Spleen (tissue), 7 donors: ENCODE data around the gene PPDPF.

Experiments
- CTCF ChIP-seq, 11 experiments: fragments of 200-600 bp in 7 of 11; fragments of 450-650 bp in 4 of 11; sonication (generic) in 4 of 11; IDR thresholded peaks in 8 of 11; conservative IDR thresholded peaks in 3 of 11; 1 replicate in 7 of 11; 2 replicates in 4 of 11; pipeline versions ENCODE4 v1.4.0 to v1.8.0; 2016 to 2021; ENCODE audit warnings: antibody characterized with exemption in 11 of 11, inconsistent platforms in 4 of 11, mild to moderate bottlenecking in 1 of 11
- POLR2A ChIP-seq, 3 donors: fragments of 450-650 bp; IDR thresholded peaks; one replicate each; pipeline ENCODE4 v1.5.1; 2017; ENCODE audit warnings: antibody characterized with exemption in 3 of 3, mild to moderate bottlenecking in 1 of 3
- donor health status: DM: no; HTN: no; CAD: no; lungs with moderate emphysema.
- donor health status: DM: no; HTN: no; CAD: no.
- donor health status: DM: no; HTN: no; CAD: no.

DNA sequence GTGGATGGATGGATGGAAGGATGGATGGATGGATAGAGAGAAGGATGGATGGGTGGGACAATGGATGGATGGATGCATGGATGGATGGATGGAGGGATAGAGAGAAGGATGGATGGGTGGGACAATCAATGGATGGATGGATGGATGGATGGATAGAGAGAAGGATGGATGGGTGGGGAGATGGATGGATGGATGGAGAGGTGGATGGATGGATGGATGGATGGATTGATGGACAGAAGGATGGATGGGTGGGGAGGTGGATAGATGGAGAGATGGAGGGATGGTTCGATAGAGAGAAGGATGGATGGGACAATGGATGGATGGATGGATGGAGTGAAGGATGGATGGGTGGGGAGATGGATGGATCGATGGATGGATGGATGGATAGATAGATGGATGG lies 28.0 kb upstream of the PPDPF start:
- no peak for TF ChIP-seq CTCF (IDR thresholded peaks at IDR 0.05 in 8 of 11, conservative IDR thresholded peaks at IDR 0.05 in 3 of 11)
- TF ChIP-seq POLR2A (IDR thresholded peaks at IDR 0.05) = no peak
